Ecto neural progenitor cell (in vitro differentiated cells): ENCODE results near the gene CA9.
A peak's percentile ranks its signal among the peaks of the same experiment; 100 is the strongest.

Experiments used
- DNase-seq: peaks from one replicate; pipeline ENCODE4 v3.0.0-alpha.2; 2018; ENCODE audit warnings: low spot score

The CA9 gene

GRCh38 chr9:35651956-35652828 lies 21.5 kb upstream of the CA9 start:
- DNase-seq = no peak

DNA sequence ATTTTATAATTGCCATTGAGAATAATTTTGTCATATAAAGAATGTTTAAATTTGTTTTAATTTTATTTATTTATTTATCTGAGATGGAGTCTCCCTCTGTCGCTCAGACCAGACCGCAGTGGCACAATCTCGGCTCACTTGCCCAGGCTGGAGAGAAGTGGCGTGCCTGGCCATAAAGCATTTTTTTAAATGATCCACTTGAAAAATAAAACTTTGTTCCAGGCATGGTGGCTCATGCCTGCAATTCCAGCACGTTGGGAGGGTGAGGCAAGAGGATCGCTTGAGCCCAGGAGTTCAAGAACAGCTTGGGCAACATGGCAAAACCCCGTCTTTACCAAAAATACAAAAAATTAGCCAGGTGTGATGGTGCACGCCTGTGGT lies 20.9 kb upstream of the CA9 start:
- no peak for DNase-seq

- DNase-seq = no peak
These were observed 20.1 kb upstream of the CA9 start for GRCh38 chr9:35653611-35654010.

DNA sequence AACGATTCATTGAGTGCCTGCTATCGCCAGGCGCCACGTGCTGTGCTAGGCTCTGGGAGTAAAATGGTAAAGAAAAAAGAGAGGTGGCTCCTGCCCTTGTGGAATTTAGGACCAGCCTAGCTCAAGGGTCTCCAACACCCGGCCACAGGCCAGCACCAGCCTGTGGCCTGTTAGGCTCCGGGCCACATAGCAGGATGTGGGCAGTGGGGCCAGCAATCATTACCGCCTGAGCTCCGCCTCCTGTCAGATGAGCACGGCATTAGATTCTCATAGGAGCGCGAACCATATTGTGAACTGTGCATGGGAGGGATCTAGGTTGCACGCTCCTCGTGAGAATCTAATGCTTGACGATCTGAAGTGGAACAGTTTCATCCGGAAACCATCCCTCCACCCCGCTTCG lies 17.4 kb upstream of the CA9 start:
- DNase-seq = no peak

DNA sequence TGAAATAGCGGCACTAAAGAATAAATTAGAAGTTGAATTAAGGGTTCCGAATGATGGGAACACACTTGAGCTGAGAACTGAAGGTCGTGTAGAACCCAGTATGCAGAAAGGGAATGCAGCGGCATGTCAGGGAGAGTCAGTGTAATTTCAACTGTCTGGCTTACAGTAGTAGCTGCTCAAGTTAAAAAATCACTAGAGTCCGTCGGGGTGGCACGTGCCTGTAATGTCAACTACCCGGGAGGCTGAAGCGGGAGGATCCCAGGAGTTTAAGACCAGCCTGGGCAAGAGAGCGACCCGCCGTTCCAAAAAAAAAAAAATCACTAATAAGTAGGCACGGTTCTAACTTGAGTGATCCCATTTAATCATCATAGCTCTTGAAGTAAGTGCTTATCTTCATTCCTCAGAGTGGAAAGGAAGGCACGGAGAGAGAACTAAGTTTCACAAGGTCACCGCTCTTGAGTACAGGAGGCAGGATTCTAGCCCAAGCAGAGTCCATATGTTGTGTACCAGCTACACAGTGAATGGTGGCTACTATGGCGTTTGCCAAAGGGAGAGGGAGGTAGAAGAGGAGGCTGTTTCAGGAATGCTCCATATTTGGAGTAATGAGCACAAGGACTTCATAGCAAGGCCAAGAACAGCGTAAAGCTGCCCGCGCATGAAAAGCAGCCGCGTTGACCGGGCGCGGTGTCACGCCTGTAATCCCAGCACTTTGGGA lies 16.7 kb upstream of the CA9 start:
- DNase-seq = no peak

- peak; percentile 96 for DNase-seq
These were observed 16.1 kb upstream of the CA9 start, which contains the start of gene RMRP for GRCh38 chr9:35657546-35658136. Gene RMRP, minus strand, starts transcription at chr9:35658019.

DNA sequence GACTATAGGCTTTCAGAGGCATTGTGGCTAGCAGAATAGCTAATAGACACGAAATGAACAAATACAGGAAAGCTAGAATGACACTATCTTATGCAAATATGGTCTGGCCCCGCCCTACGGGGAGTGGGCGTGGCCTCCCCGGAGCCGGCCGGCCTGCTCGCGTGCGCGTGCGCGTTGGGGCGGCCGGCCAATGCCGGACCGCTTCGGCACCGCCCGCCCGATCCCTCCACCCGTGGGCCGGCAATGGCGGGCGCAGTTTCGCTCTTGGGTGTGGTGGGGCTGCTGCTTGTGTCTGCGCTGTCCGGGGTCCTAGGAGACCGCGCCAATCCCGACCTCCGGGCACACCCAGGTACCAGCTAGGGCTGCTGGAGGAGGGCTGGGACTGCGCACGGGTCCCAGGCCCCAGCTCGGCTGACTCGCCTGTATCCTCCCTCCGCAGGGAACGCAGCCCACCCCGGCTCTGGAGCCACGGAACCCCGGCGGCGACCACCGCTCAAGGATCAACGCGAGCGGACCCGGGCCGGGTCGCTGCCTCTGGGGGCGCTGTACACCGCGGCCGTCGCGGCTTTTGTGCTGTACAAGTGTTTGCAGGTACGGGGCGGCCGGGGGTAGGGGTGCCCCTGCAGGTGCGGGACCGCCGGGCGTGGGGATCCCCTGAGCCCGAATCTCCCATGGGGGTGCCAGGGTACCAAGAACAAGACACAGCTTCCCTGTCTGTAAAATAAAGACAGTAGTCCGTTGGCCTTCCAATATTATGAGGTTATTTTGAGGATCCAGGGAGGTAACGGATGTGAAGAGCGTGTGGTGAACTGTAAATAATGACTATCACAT lies 15.4 kb upstream of the CA9 start, which contains the start of gene CCDC107:
CCDC107 (plus strand) TSS at position 156 of the 831 bp plus-strand sequence; CDS start at position 244, 88 bp downstream.
- DNase-seq = peak; percentile 93

- DNase-seq = no peak
These were observed 14.8 kb upstream of the CA9 start for GRCh38 chr9:35658968-35659220.

- no peak for DNase-seq
These were observed 14.4 kb upstream of the CA9 start for GRCh38 chr9:35659340-35659739.

GRCh38 chr9:35660966-35661415 lies 12.7 kb upstream of the CA9 start:
- DNase-seq = no peak

- no peak for DNase-seq
These were observed 11.9 kb upstream of the CA9 start for GRCh38 chr9:35661756-35662350.

- no peak for DNase-seq
These were observed 11.3 kb upstream of the CA9 start for GRCh38 chr9:35662437-35662836.

DNA sequence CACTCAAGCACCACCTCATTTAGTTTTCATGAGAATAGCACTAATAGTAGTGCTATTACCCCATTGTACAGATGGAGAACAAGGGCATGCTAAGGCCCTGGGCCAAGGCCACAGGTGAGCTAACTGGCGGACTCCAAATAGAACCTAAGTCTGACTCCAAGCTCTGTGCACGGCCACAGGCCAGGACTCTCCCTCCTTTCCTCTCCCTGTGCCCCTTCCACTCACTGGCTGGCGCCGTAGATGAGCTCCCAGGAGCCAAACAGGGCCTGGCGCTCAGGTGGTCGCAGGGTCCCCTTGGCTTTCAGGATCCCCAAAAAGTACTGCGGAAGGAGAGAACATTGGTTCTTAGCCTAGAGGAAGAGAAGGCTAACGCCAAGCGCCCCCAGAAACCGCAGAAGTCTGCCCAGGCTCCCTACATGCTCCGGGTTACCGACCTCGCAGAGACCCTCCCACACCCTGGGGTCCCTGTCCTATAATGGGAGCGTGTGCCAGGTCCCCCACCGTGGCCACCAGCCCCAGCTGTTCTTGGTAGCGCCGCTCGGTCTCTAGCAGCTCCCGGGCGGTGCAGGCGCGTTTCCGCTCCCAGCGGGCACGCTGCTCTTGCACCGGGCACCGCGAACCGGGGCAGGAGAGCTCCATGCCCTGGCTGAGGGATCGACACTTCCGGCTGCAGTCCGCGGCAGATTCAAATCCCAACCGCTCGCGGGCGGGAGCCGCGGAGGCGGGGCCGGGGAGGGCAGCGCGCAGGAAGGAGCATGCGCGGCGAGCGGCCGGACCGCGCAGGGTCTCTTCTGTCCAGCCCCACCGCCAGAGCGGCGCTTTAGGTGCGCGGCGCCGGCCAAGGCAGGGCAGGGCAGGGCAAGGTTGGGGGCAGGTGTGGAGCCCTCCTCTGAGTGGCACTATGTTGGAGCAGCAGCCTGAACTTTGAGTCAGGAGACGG lies 8.9 kb upstream of the CA9 start, which contains the start of gene ARHGEF39:
ARHGEF39 (minus strand) TSS at position 665 of the 940 bp plus-strand sequence; CDS start at position 639, 26 bp downstream.
- peak; percentile 92 for DNase-seq

GRCh38 chr9:35665471-35665818 lies 8.3 kb upstream of the CA9 start:
- DNase-seq = no peak

DNA sequence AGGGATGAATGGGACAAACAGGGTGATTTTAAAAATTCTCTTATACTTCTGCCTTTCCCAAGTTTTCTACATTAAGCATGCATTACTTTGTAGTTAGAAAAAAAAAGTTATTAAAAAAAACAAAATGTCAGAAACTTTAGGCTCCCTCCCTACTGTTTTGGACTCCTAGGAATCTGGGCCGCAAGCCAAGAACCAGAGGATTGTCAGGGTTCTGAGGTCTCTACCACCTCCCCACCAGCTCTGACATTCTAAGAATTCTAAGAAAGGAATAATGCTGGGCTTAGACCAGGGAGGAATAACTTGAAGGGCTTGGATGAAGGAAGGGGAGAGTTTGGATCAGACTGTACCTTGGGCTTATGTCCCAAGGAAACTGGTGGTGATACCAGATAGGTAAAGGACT lies 7.7 kb upstream of the CA9 start:
- no peak for DNase-seq

DNA sequence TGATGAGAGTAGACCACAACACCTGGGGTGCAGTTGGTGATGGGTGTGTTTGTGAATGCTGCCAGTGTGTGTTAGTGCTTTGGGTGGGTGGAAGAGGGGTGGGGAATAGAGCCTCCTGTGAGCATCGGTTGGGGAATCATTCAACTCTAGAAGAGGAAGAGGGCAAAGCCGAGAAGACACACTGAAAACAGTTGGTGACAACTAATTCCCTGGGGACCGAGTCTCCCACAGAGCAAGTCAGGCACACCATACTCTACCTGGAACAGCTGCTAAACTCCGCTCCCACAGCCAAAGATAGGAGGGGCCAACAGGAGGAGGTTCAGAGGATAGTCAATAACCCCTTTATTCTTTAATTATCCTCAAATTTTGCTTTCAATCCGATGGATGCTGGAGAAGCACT lies 7.2 kb upstream of the CA9 start:
- no peak for DNase-seq

GRCh38 chr9:35667939-35668338 lies 5.8 kb upstream of the CA9 start:
- DNase-seq = no peak

- no peak for DNase-seq
These were observed 4.2 kb upstream of the CA9 start for GRCh38 chr9:35669331-35670145.

- no peak for DNase-seq
These were observed 265 bp downstream of the CA9 start for GRCh38 chr9:35674025-35674361.

GRCh38 chr9:35675204-35675603 lies 1.5 kb downstream of the CA9 start:
- DNase-seq = no peak
